Measurements from ENCODE around the gene RAB27B. TPM values are rescaled to one million over a fixed set of nuclear protein-coding genes. Genes with fewer than 3 reads are reported as not detected.

The RAB27B gene
- total RNA-seq, 1 donor from 2014 or later: not detected

- no peak for DNase-seq (ENCODE audit: low read depth in 2 of 2)
Measured at GRCh38 chr18:54860941-54861340, 32.7 kb downstream of the RAB27B start.

GRCh38 chr18:54867131-54867530, 38.9 kb downstream of the RAB27B start:
- no peak for DNase-seq (ENCODE audit: low read depth in 2 of 2)

- no peak for DNase-seq (ENCODE audit: low read depth in 2 of 2)
Measured at GRCh38 chr18:54871231-54871630, 43.0 kb downstream of the RAB27B start.

GRCh38 chr18:54872681-54873080, 44.4 kb downstream of the RAB27B start:
- no peak for DNase-seq (ENCODE audit: low read depth in 2 of 2)

GRCh38 chr18:54873884-54874255, 45.6 kb downstream of the RAB27B start:
- no peak for DNase-seq (ENCODE audit: low read depth in 2 of 2)

- no peak for DNase-seq (ENCODE audit: low read depth in 2 of 2)
Measured at GRCh38 chr18:54875063-54875462, 46.8 kb downstream of the RAB27B start.

- DNase-seq (ENCODE audit: low read depth in 2 of 2): no peak
Measured at GRCh38 chr18:54877076-54877475, 48.8 kb downstream of the RAB27B start.

GRCh38 chr18:54878159-54878622, 49.9 kb downstream of the RAB27B start:
- no peak for DNase-seq (ENCODE audit: low read depth in 2 of 2)

- DNase-seq (ENCODE audit: low read depth in 2 of 2): no peak
Measured at GRCh38 chr18:54878659-54879358, 50.5 kb downstream of the RAB27B start.

- DNase-seq (ENCODE audit: low read depth in 2 of 2): no peak
Measured at GRCh38 chr18:54879691-54880090, 51.4 kb downstream of the RAB27B start.

GRCh38 chr18:54880395-54881105, 52.3 kb downstream of the RAB27B start:
- no peak for DNase-seq (ENCODE audit: low read depth in 2 of 2)

GRCh38 chr18:54881229-54881768, 53.0 kb downstream of the RAB27B start:
- no peak for DNase-seq (ENCODE audit: low read depth in 2 of 2)

GRCh38 chr18:54882318-54882717, 54.0 kb downstream of the RAB27B start:
- no peak for DNase-seq (ENCODE audit: low read depth in 2 of 2)

- DNase-seq (ENCODE audit: low read depth in 2 of 2): no peak
Measured at GRCh38 chr18:54883816-54884604, 55.7 kb downstream of the RAB27B start.

- DNase-seq (ENCODE audit: low read depth in 2 of 2): no peak
Measured at GRCh38 chr18:54888378-54888777, 60.1 kb downstream of the RAB27B start.

GRCh38 chr18:54888933-54889332, 60.7 kb downstream of the RAB27B start:
- DNase-seq (ENCODE audit: low read depth in 2 of 2): no peak

- DNase-seq (ENCODE audit: low read depth in 2 of 2): no peak
Measured at GRCh38 chr18:54899500-54899899, 71.2 kb downstream of the RAB27B start.

- DNase-seq (ENCODE audit: low read depth in 2 of 2): no peak
Measured at GRCh38 chr18:54900290-54900689, 72.0 kb downstream of the RAB27B start.

GRCh38 chr18:54904581-54904980, 76.3 kb downstream of the RAB27B start:
- DNase-seq (ENCODE audit: low read depth in 2 of 2): no peak

- DNase-seq (ENCODE audit: low read depth in 2 of 2): no peak
Measured at GRCh38 chr18:54905629-54906028, 77.4 kb downstream of the RAB27B start.

GRCh38 chr18:54906331-54907185, 78.3 kb downstream of the RAB27B start:
- no peak for DNase-seq (ENCODE audit: low read depth in 2 of 2)

Data from dermis microvascular lymphatic vessel endothelial cell (primary cell).